ENCODE data around the gene GGT1. TPM values are rescaled to one million over a fixed set of nuclear protein-coding genes. Genes with fewer than 3 reads are reported as not detected.

Gene GGT1
- total and polyA plus RNA-seq, 2 experiments from 2014 or later: 6.6 to 7.4 TPM

DNA sequence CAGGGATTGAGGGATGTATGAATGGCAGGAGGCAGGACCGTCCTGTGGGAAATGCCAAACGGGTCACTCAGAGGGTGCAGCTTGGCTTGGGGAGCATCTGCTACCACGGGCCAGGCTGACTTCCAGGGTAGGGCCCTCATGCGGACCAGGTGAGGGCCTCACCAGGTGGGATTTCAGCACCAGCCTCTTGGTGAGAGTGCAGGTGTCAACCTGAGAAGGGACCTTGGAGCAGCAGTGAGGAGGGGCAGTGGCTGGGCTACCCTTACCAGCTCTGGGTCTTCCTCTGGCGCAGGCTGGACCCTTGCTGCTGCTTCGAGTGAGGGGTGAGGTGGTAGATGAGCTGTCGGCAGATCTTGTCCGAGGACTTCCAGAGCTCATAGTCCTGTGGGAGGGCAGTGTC, 15.0 kb upstream of the GGT1 start:
- H3K9me2 ChIP-seq (ENCODE audit: insufficient read depth): no peaks in the 10 kb centered on the region
- 0 out of 2 replicates have a peak, but pooled peaks cover 5% of the 10 kb centered on the region for H3F3A ChIP-seq (replicated peaks; ENCODE audit: low read depth)
- H3K9me3 Mint-ChIP-seq: no peaks in the 10 kb centered on the region
- no peaks in the 10 kb centered on the region for H3K27me3 ChIP-seq (ENCODE audit: insufficient read depth)
- no peak overlapping the region for H3K4me2 ChIP-seq
- H3K27me3 Mint-ChIP-seq (ENCODE audit: insufficient read depth, low read depth, poor library complexity): peaks cover 3% of the 10 kb centered on the region
- H3K4me1 ChIP-seq (ENCODE audit: insufficient read depth): no peaks in the 10 kb centered on the region
- no peak for DNase-seq (ENCODE audit: low spot score)
- H3K36me3 Mint-ChIP-seq (ENCODE audit: low read depth): no peaks in the 10 kb centered on the region
- H3K4me3 Mint-ChIP-seq: no peak overlapping the region
- no peak overlapping the region for H3K27ac ChIP-seq (ENCODE audit: low read depth)
- H3K4me3 ChIP-seq: no peak overlapping the region
- TF ChIP-seq, protein P1, sequence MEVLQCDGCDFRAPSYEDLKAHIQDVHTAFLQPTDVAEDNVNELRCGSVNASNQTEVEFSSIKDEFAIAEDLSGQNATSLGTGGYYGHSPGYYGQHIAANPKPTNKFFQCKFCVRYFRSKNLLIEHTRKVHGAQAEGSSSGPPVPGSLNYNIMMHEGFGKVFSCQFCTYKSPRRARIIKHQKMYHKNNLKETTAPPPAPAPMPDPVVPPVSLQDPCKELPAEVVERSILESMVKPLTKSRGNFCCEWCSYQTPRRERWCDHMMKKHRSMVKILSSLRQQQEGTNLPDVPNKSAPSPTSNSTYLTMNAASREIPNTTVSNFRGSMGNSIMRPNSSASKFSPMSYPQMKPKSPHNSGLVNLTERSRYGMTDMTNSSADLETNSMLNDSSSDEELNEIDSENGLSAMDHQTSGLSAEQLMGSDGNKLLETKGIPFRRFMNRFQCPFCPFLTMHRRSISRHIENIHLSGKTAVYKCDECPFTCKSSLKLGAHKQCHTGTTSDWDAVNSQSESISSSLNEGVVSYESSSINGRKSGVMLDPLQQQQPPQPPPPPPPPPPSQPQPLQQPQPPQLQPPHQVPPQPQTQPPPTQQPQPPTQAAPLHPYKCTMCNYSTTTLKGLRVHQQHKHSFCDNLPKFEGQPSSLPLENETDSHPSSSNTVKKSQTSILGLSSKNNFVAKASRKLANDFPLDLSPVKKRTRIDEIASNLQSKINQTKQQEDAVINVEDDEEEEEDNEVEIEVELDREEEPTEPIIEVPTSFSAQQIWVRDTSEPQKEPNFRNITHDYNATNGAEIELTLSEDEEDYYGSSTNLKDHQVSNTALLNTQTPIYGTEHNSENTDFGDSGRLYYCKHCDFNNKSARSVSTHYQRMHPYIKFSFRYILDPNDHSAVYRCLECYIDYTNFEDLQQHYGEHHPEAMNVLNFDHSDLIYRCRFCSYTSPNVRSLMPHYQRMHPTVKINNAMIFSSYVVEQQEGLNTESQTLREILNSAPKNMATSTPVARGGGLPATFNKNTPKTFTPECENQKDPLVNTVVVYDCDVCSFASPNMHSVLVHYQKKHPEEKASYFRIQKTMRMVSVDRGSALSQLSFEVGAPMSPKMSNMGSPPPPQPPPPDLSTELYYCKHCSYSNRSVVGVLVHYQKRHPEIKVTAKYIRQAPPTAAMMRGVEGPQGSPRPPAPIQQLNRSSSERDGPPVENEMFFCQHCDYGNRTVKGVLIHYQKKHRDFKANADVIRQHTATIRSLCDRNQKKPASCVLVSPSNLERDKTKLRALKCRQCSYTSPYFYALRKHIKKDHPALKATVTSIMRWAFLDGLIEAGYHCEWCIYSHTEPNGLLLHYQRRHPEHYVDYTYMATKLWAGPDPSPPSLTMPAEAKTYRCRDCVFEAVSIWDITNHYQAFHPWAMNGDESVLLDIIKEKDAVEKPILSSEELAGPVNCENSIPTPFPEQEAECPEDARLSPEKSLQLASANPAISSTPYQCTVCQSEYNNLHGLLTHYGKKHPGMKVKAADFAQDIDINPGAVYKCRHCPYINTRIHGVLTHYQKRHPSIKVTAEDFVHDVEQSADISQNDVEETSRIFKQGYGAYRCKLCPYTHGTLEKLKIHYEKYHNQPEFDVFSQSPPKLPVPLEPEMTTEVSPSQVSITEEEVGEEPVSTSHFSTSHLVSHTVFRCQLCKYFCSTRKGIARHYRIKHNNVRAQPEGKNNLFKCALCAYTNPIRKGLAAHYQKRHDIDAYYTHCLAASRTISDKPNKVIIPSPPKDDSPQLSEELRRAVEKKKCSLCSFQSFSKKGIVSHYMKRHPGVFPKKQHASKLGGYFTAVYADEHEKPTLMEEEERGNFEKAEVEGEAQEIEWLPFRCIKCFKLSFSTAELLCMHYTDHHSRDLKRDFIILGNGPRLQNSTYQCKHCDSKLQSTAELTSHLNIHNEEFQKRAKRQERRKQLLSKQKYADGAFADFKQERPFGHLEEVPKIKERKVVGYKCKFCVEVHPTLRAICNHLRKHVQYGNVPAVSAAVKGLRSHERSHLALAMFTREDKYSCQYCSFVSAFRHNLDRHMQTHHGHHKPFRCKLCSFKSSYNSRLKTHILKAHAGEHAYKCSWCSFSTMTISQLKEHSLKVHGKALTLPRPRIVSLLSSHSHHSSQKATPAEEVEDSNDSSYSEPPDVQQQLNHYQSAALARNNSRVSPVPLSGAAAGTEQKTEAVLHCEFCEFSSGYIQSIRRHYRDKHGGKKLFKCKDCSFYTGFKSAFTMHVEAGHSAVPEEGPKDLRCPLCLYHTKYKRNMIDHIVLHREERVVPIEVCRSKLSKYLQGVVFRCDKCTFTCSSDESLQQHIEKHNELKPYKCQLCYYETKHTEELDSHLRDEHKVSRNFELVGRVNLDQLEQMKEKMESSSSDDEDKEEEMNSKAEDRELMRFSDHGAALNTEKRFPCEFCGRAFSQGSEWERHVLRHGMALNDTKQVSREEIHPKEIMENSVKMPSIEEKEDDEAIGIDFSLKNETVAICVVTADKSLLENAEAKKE (CRISPR knock-in tag; IDR thresholded peaks at IDR 0.05): no peak
- TF ChIP-seq ZNF114 (CRISPR knock-in tag; IDR thresholded peaks at IDR 0.05) (no peak), EZH2phosphoT487 (IDR thresholded peaks at IDR 0.05; ENCODE audit: unreplicated experiment) (no peak)
- TF ChIP-seq, protein P2, sequence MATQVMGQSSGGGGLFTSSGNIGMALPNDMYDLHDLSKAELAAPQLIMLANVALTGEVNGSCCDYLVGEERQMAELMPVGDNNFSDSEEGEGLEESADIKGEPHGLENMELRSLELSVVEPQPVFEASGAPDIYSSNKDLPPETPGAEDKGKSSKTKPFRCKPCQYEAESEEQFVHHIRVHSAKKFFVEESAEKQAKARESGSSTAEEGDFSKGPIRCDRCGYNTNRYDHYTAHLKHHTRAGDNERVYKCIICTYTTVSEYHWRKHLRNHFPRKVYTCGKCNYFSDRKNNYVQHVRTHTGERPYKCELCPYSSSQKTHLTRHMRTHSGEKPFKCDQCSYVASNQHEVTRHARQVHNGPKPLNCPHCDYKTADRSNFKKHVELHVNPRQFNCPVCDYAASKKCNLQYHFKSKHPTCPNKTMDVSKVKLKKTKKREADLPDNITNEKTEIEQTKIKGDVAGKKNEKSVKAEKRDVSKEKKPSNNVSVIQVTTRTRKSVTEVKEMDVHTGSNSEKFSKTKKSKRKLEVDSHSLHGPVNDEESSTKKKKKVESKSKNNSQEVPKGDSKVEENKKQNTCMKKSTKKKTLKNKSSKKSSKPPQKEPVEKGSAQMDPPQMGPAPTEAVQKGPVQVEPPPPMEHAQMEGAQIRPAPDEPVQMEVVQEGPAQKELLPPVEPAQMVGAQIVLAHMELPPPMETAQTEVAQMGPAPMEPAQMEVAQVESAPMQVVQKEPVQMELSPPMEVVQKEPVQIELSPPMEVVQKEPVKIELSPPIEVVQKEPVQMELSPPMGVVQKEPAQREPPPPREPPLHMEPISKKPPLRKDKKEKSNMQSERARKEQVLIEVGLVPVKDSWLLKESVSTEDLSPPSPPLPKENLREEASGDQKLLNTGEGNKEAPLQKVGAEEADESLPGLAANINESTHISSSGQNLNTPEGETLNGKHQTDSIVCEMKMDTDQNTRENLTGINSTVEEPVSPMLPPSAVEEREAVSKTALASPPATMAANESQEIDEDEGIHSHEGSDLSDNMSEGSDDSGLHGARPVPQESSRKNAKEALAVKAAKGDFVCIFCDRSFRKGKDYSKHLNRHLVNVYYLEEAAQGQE (IDR thresholded peaks at IDR 0.05; ENCODE audit: unreplicated experiment): no peak
- H4K20me1 ChIP-seq (replicated peaks; ENCODE audit: insufficient read depth): no peaks in the 10 kb centered on the region
- ATAC-seq: no peak
- no peak overlapping the region for H2AFZ ChIP-seq
- no peaks in the 10 kb centered on the region for H3K36me3 ChIP-seq (ENCODE audit: insufficient read depth)
- H3K27ac Mint-ChIP-seq: no peak overlapping the region
- H3K4me1 Mint-ChIP-seq: peaks cover 5% of the 10 kb centered on the region; the same call in 2 of the 3 replicates
- no peaks in the 10 kb centered on the region for H3K79me2 ChIP-seq (replicated peaks; ENCODE audit: insufficient read depth)
